Measurements from ENCODE around the gene NGEF.

Gene NGEF

GRCh38 chr2:233051241-233052149 lies 38.4 kb upstream of the NGEF start:
- Histone ChIP-seq H3K9ac (ENCODE audit: low read length) (no peak overlapping the region), H2AFZ (ENCODE audit: low read depth, low read length, severe bottlenecking) (no peak overlapping the region), H3K9me2 (replicated peaks; ENCODE audit: insufficient read depth, low read length) (no peaks in the 10 kb centered on the region), H3K79me2 (ENCODE audit: insufficient read depth, low read length) (no peaks in the 10 kb centered on the region), H3K4me3 (ENCODE audit: insufficient read depth, low read length, poor library complexity, severe bottlenecking) (no peak overlapping the region), H3F3A (ENCODE audit: insufficient read depth) (no peaks in the 10 kb centered on the region), H3K9me3 (ENCODE audit: insufficient read depth, low read length) (no peaks in the 10 kb centered on the region), H3K27ac (ENCODE audit: low read depth, low read length) (no peak overlapping the region), H3K36me3 (ENCODE audit: low read length) (no peaks in the 10 kb centered on the region), H3K27me3 (ENCODE audit: low read length) (no peaks in the 10 kb centered on the region), H3K4me2 (ENCODE audit: low read depth, low read length, poor library complexity, severe bottlenecking) (no peak overlapping the region), H4K20me1 (ENCODE audit: low read depth, low read length) (no peaks in the 10 kb centered on the region)
- no peak for TF ChIP-seq EZH2phosphoT487 (conservative IDR thresholded peaks at IDR 0.05; ENCODE audit: low read length)

- TF ChIP-seq EZH2phosphoT487 (conservative IDR thresholded peaks at IDR 0.05; ENCODE audit: low read length) (no peak), CTCF (IDR thresholded peaks at IDR 0.05; ENCODE audit: insufficient read depth, low read length, poor library complexity, severe bottlenecking) (no peak)
- H4K20me1 ChIP-seq (ENCODE audit: low read depth, low read length) = no peaks in the 10 kb centered on the region
- no peaks in the 10 kb centered on the region for H3F3A ChIP-seq (ENCODE audit: insufficient read depth)
- H3K4me3 ChIP-seq (ENCODE audit: insufficient read depth, low read length, poor library complexity, severe bottlenecking) = no peak overlapping the region
- H3K9ac ChIP-seq (ENCODE audit: low read length) = no peak overlapping the region
- H3K36me3 ChIP-seq (ENCODE audit: low read length) = no peaks in the 10 kb centered on the region
- H3K79me2 ChIP-seq (ENCODE audit: insufficient read depth, low read length) = no peaks in the 10 kb centered on the region
- H3K27ac ChIP-seq (ENCODE audit: low read depth, low read length) = no peak overlapping the region
- H3K4me2 ChIP-seq (ENCODE audit: low read depth, low read length, poor library complexity, severe bottlenecking) = no peak overlapping the region
- H3K9me3 ChIP-seq (ENCODE audit: insufficient read depth, low read length) = no peaks in the 10 kb centered on the region
- H3K27me3 ChIP-seq (ENCODE audit: low read length) = no peaks in the 10 kb centered on the region
- no peaks in the 10 kb centered on the region for H3K9me2 ChIP-seq (replicated peaks; ENCODE audit: insufficient read depth, low read length)
- no peak overlapping the region for H2AFZ ChIP-seq (ENCODE audit: low read depth, low read length, severe bottlenecking)
Measured at GRCh38 chr2:233049194-233049761, 36.2 kb upstream of the NGEF start.

- no peak for TF ChIP-seq EZH2phosphoT487 (conservative IDR thresholded peaks at IDR 0.05; ENCODE audit: low read length)
- TF ChIP-seq CTCF (IDR thresholded peaks at IDR 0.05; ENCODE audit: insufficient read depth, low read length, poor library complexity, severe bottlenecking) = no peak
- no peak overlapping the region for H2AFZ ChIP-seq (ENCODE audit: low read depth, low read length, severe bottlenecking)
- H3K27me3 ChIP-seq (ENCODE audit: low read length) = no peaks in the 10 kb centered on the region
- H3K9me2 ChIP-seq (replicated peaks; ENCODE audit: insufficient read depth, low read length) = no peaks in the 10 kb centered on the region
- H3K9ac ChIP-seq (ENCODE audit: low read length) = no peak overlapping the region
- H3K4me3 ChIP-seq (ENCODE audit: insufficient read depth, low read length, poor library complexity, severe bottlenecking) = no peak overlapping the region
- no peaks in the 10 kb centered on the region for H3K9me3 ChIP-seq (ENCODE audit: insufficient read depth, low read length)
- H3K79me2 ChIP-seq (ENCODE audit: insufficient read depth, low read length) = no peaks in the 10 kb centered on the region
- H4K20me1 ChIP-seq (ENCODE audit: low read depth, low read length) = no peaks in the 10 kb centered on the region
- no peaks in the 10 kb centered on the region for H3K36me3 ChIP-seq (ENCODE audit: low read length)
- H3K4me2 ChIP-seq (ENCODE audit: low read depth, low read length, poor library complexity, severe bottlenecking) = no peak overlapping the region
- no peak overlapping the region for H3K27ac ChIP-seq (ENCODE audit: low read depth, low read length)
- H3F3A ChIP-seq (ENCODE audit: insufficient read depth) = no peaks in the 10 kb centered on the region
Measured at GRCh38 chr2:233048569-233049193, 35.6 kb upstream of the NGEF start.

Measured in SU-DHL-6 (cell line).